ENCODE results near the gene DEPDC4. TPM values are rescaled to one million over a fixed set of nuclear protein-coding genes. Genes with fewer than 3 reads are reported as not detected.
"Not testable (repeated sequence)": the region's sequence is repeated elsewhere in the genome, so short reads cannot be mapped to it uniquely, and the experiment has no call there.

Gene DEPDC4
- total RNA-seq, 1 donor from 2014 or later, result 2.1 TPM

GRCh38 chr12:100229876-100230275 is 37.0 kb downstream of the DEPDC4 start:
- TF ChIP-seq CTCF (IDR thresholded peaks at IDR 0.05; ENCODE audit: insufficient read depth, low read length, severe bottlenecking), result no peak
- FAIRE-seq, result no peak
- DNase-seq (ENCODE audit: low read depth), result peak; percentile 87

GRCh38 chr12:100229036-100229635 is 37.7 kb downstream of the DEPDC4 start:
- Histone ChIP-seq H3K4me3 (ENCODE audit: low read depth, low read length) (no peak overlapping the region), H3K27me3 (ENCODE audit: control insufficient read depth, insufficient read depth, low read length) (no peaks in the 10 kb centered on the region), H3K36me3 (ENCODE audit: control insufficient read depth, insufficient read depth, low read length) (no peaks in the 10 kb centered on the region)
- FAIRE-seq (no peak), DNase-seq (ENCODE audit: low read depth) (peak; percentile 65)
- TF ChIP-seq CTCF (IDR thresholded peaks at IDR 0.05; ENCODE audit: insufficient read depth, low read length, severe bottlenecking), result peak; percentile 21

More at GRCh38 chr12:100229876-100230275, 37.0 kb downstream of the DEPDC4 start:
- Histone ChIP-seq H3K27me3 (ENCODE audit: control insufficient read depth, insufficient read depth, low read length) (no peaks in the 10 kb centered on the region), H3K4me3 (ENCODE audit: low read depth, low read length) (no peak overlapping the region), H3K36me3 (ENCODE audit: control insufficient read depth, insufficient read depth, low read length) (no peaks in the 10 kb centered on the region)

- no peak for TF ChIP-seq CTCF (IDR thresholded peaks at IDR 0.05; ENCODE audit: insufficient read depth, low read length, severe bottlenecking)
- DNase-seq (ENCODE audit: low read depth) (peak; percentile 93), FAIRE-seq (no peak)
- Histone ChIP-seq H3K4me3 (ENCODE audit: low read depth, low read length) (no peak overlapping the region), H3K27me3 (ENCODE audit: control insufficient read depth, insufficient read depth, low read length) (no peaks in the 10 kb centered on the region), H3K36me3 (ENCODE audit: control insufficient read depth, insufficient read depth, low read length) (no peaks in the 10 kb centered on the region)
These were observed 41.4 kb downstream of the DEPDC4 start for GRCh38 chr12:100225491-100225890.

- FAIRE-seq; DNase-seq (ENCODE audit: low read depth); H3K36me3 ChIP-seq (ENCODE audit: control insufficient read depth, insufficient read depth, low read length); H3K27me3 ChIP-seq (ENCODE audit: control insufficient read depth, insufficient read depth, low read length); H3K4me3 ChIP-seq (ENCODE audit: low read depth, low read length): not testable (repeated sequence)
These were observed 44.7 kb downstream of the DEPDC4 start for GRCh38 chr12:100222173-100222572.

- DNase-seq (ENCODE audit: low read depth), result peak; percentile 15
- TF ChIP-seq CTCF (IDR thresholded peaks at IDR 0.05; ENCODE audit: insufficient read depth, low read length, severe bottlenecking), result no peak
These were observed 45.4 kb downstream of the DEPDC4 start for GRCh38 chr12:100221523-100221922.

GRCh38 chr12:100219328-100220109 is 47.4 kb downstream of the DEPDC4 start:
- H3K36me3 ChIP-seq (ENCODE audit: control insufficient read depth, insufficient read depth, low read length), result peaks cover 1% of the 10 kb centered on the region
- no peak for TF ChIP-seq CTCF (IDR thresholded peaks at IDR 0.05; ENCODE audit: insufficient read depth, low read length, severe bottlenecking)
- DNase-seq (ENCODE audit: low read depth) (no peak), FAIRE-seq (no peak)
- no peak overlapping the region for H3K4me3 ChIP-seq (ENCODE audit: low read depth, low read length)
- no peaks in the 10 kb centered on the region for H3K27me3 ChIP-seq (ENCODE audit: control insufficient read depth, insufficient read depth, low read length)

More at GRCh38 chr12:100221523-100221922, 45.4 kb downstream of the DEPDC4 start:
- Histone ChIP-seq H3K4me3 (ENCODE audit: low read depth, low read length) (no peak overlapping the region), H3K36me3 (ENCODE audit: control insufficient read depth, insufficient read depth, low read length) (no peaks in the 10 kb centered on the region), H3K27me3 (ENCODE audit: control insufficient read depth, insufficient read depth, low read length) (no peaks in the 10 kb centered on the region)
- no peak for FAIRE-seq

Data from bronchial epithelial cell (primary cell).